ENCODE results near the gene ADCYAP1R1.

The ADCYAP1R1 gene

GRCh38 chr7:31068006-31068675 lies 16.0 kb downstream of the ADCYAP1R1 start:
- no peak for DNase-seq (ENCODE audit: low spot score)

GRCh38 chr7:31069860-31070555 lies 17.9 kb downstream of the ADCYAP1R1 start:
- no peak for DNase-seq (ENCODE audit: low spot score)

GRCh38 chr7:31070991-31071644 lies 19.0 kb downstream of the ADCYAP1R1 start:
- peak; percentile 24 for DNase-seq (ENCODE audit: low spot score)

GRCh38 chr7:31071645-31072029 lies 19.5 kb downstream of the ADCYAP1R1 start:
- no peak for DNase-seq (ENCODE audit: low spot score)

- DNase-seq (ENCODE audit: low spot score) = no peak
These were observed 21.4 kb downstream of the ADCYAP1R1 start for GRCh38 chr7:31073326-31074119.

- no peak for DNase-seq (ENCODE audit: low spot score)
These were observed 21.9 kb downstream of the ADCYAP1R1 start for GRCh38 chr7:31074120-31074383.

GRCh38 chr7:31074403-31075085 lies 22.4 kb downstream of the ADCYAP1R1 start:
- no peak for DNase-seq (ENCODE audit: low spot score)

GRCh38 chr7:31075086-31075405 lies 22.9 kb downstream of the ADCYAP1R1 start:
- no peak for DNase-seq (ENCODE audit: low spot score)

GRCh38 chr7:31076051-31076450 lies 23.9 kb downstream of the ADCYAP1R1 start:
- no peak for DNase-seq (ENCODE audit: low spot score)

GRCh38 chr7:31076641-31077310 lies 24.7 kb downstream of the ADCYAP1R1 start:
- no peak for DNase-seq (ENCODE audit: low spot score)

GRCh38 chr7:31077484-31078362 lies 25.6 kb downstream of the ADCYAP1R1 start:
- no peak for DNase-seq (ENCODE audit: low spot score)

- DNase-seq (ENCODE audit: low spot score) = no peak
These were observed 26.4 kb downstream of the ADCYAP1R1 start for GRCh38 chr7:31078363-31078990.

- DNase-seq (ENCODE audit: low spot score) = no peak
These were observed 27.2 kb downstream of the ADCYAP1R1 start for GRCh38 chr7:31079126-31079823.

- DNase-seq (ENCODE audit: low spot score) = no peak
These were observed 27.9 kb downstream of the ADCYAP1R1 start for GRCh38 chr7:31079824-31080511.

- DNase-seq (ENCODE audit: low spot score) = no peak
These were observed 28.7 kb downstream of the ADCYAP1R1 start for GRCh38 chr7:31080763-31081162.

- DNase-seq (ENCODE audit: low spot score) = no peak
These were observed 29.9 kb downstream of the ADCYAP1R1 start for GRCh38 chr7:31082017-31082416.

GRCh38 chr7:31082447-31082846 lies 30.3 kb downstream of the ADCYAP1R1 start:
- DNase-seq (ENCODE audit: low spot score) = peak; percentile 15

GRCh38 chr7:31083210-31083786 lies 31.2 kb downstream of the ADCYAP1R1 start:
- no peak for DNase-seq (ENCODE audit: low spot score)

GRCh38 chr7:31084226-31084625 lies 32.1 kb downstream of the ADCYAP1R1 start:
- peak; percentile 82 for DNase-seq (ENCODE audit: low spot score)

All from cerebellar cortex (tissue), 1 donor.